Measurements from ENCODE around the gene NRDE2.
"Not testable (repeated sequence)": the region's sequence is repeated elsewhere in the genome, so short reads cannot be mapped to it uniquely, and the experiment has no call there.

The NRDE2 gene

GRCh38 chr14:90344331-90345238 is 12.8 kb upstream of the NRDE2 start:
- DNase-seq (ENCODE audit: low spot score): no peak

- DNase-seq (ENCODE audit: low spot score): no peak
Observed at GRCh38 chr14:90342327-90342726, 10.6 kb upstream of the NRDE2 start.

- DNase-seq (ENCODE audit: low spot score): no peak
Observed at GRCh38 chr14:90341784-90342183, 10.0 kb upstream of the NRDE2 start.

GRCh38 chr14:90341232-90341631 is 9.5 kb upstream of the NRDE2 start:
- not testable (repeated sequence) for DNase-seq (ENCODE audit: low spot score)

GRCh38 chr14:90336985-90337384 is 5.2 kb upstream of the NRDE2 start:
- no peak for DNase-seq (ENCODE audit: low spot score)

GRCh38 chr14:90336401-90336800 is 4.7 kb upstream of the NRDE2 start:
- DNase-seq (ENCODE audit: low spot score): no peak

GRCh38 chr14:90332271-90332584 is 487 bp upstream of the NRDE2 start:
- DNase-seq (ENCODE audit: low spot score): no peak

- DNase-seq (ENCODE audit: low spot score): no peak
Observed at GRCh38 chr14:90330203-90331196, 1.2 kb downstream of the NRDE2 start.

- no peak for DNase-seq (ENCODE audit: low spot score)
Observed at GRCh38 chr14:90321891-90322290, 9.8 kb downstream of the NRDE2 start.

GRCh38 chr14:90319634-90320541 is 11.9 kb downstream of the NRDE2 start:
- no peak for DNase-seq (ENCODE audit: low spot score)

- DNase-seq (ENCODE audit: low spot score): no peak
Observed at GRCh38 chr14:90319173-90319572, 12.6 kb downstream of the NRDE2 start.

- DNase-seq (ENCODE audit: low spot score): no peak
Observed at GRCh38 chr14:90318016-90318415, 13.7 kb downstream of the NRDE2 start.

- no peak for DNase-seq (ENCODE audit: low spot score)
Observed at GRCh38 chr14:90317286-90317685, 14.5 kb downstream of the NRDE2 start.

- no peak for DNase-seq (ENCODE audit: low spot score)
Observed at GRCh38 chr14:90308561-90308960, 23.2 kb downstream of the NRDE2 start.

- DNase-seq (ENCODE audit: low spot score): no peak
Observed at GRCh38 chr14:90305176-90305601, 26.6 kb downstream of the NRDE2 start.

GRCh38 chr14:90304502-90304901 is 27.2 kb downstream of the NRDE2 start:
- DNase-seq (ENCODE audit: low spot score): no peak

GRCh38 chr14:90303473-90303872 is 28.3 kb downstream of the NRDE2 start:
- no peak for DNase-seq (ENCODE audit: low spot score)

- DNase-seq (ENCODE audit: low spot score): no peak
Observed at GRCh38 chr14:90302529-90303303, 29.0 kb downstream of the NRDE2 start.

GRCh38 chr14:90301668-90302090 is 30.1 kb downstream of the NRDE2 start:
- no peak for DNase-seq (ENCODE audit: low spot score)

- no peak for DNase-seq (ENCODE audit: low spot score)
Observed at GRCh38 chr14:90301122-90301521, 30.6 kb downstream of the NRDE2 start.

- no peak for DNase-seq (ENCODE audit: low spot score)
Observed at GRCh38 chr14:90300611-90301047, 31.1 kb downstream of the NRDE2 start.
